ENCODE results near the gene C16orf90.

Gene C16orf90

DNA sequence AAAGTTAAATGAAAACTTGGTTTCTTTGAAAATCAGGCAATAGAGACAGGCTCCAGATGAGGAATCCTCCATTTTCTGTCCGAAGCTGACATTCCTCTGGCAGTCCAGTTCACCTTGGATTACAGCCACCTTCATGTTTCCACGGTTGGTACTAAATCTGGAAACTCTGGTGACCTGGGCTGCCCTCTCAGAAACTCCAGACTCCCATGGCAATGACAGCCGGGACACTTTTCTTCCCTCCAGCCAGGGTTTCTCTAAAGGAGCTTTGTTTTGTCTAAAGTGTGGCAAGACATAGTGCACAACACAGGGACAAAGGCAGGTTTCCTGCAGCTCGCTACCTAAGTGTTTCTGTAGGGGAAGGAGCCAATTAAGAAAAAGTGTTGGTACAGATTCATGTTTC is 41.6 kb upstream of the C16orf90 start:
- H3K4me1 ChIP-seq (ENCODE audit: low read length): no peaks in the 10 kb centered on the region
- no peaks in the 10 kb centered on the region for H3K9me2 ChIP-seq (replicated peaks; ENCODE audit: insufficient read depth, low read length)
- H3K9me3 ChIP-seq (replicated peaks; ENCODE audit: insufficient read depth, low read length): no peaks in the 10 kb centered on the region
- no peak overlapping the region for H3K4me3 ChIP-seq (ENCODE audit: low read length)
- H4K20me1 ChIP-seq (ENCODE audit: insufficient read depth, low read length): no peaks in the 10 kb centered on the region
- H3K4me2 ChIP-seq (ENCODE audit: low read depth, low read length): no peak overlapping the region
- no peak overlapping the region for H3K9ac ChIP-seq (ENCODE audit: low read length)
- no peak for DNase-seq
- H3F3A ChIP-seq (ENCODE audit: insufficient read depth, low read length): no peaks in the 10 kb centered on the region
- H3K36me3 ChIP-seq (replicated peaks; ENCODE audit: insufficient read depth, low read length): no peaks in the 10 kb centered on the region
- no peak for TF ChIP-seq EZH2 (optimal IDR thresholded peaks at IDR 0.05; ENCODE audit: low read depth, low read length)
- TF ChIP-seq, protein P1, sequence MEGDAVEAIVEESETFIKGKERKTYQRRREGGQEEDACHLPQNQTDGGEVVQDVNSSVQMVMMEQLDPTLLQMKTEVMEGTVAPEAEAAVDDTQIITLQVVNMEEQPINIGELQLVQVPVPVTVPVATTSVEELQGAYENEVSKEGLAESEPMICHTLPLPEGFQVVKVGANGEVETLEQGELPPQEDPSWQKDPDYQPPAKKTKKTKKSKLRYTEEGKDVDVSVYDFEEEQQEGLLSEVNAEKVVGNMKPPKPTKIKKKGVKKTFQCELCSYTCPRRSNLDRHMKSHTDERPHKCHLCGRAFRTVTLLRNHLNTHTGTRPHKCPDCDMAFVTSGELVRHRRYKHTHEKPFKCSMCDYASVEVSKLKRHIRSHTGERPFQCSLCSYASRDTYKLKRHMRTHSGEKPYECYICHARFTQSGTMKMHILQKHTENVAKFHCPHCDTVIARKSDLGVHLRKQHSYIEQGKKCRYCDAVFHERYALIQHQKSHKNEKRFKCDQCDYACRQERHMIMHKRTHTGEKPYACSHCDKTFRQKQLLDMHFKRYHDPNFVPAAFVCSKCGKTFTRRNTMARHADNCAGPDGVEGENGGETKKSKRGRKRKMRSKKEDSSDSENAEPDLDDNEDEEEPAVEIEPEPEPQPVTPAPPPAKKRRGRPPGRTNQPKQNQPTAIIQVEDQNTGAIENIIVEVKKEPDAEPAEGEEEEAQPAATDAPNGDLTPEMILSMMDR (IDR thresholded peaks at IDR 0.05; ENCODE audit: low read length): no peak
- no peak for TF ChIP-seq EZH2phosphoT487 (IDR thresholded peaks at IDR 0.05; ENCODE audit: low read length)
- no peaks in the 10 kb centered on the region for H3K79me2 ChIP-seq (ENCODE audit: low read length)
- no peaks in the 10 kb centered on the region for H3K27me3 ChIP-seq (replicated peaks; ENCODE audit: insufficient read depth, low read length)
- no peak overlapping the region for H3K27ac ChIP-seq (ENCODE audit: low read length)
- no peak overlapping the region for H2AFZ ChIP-seq (ENCODE audit: low read length)

DNA sequence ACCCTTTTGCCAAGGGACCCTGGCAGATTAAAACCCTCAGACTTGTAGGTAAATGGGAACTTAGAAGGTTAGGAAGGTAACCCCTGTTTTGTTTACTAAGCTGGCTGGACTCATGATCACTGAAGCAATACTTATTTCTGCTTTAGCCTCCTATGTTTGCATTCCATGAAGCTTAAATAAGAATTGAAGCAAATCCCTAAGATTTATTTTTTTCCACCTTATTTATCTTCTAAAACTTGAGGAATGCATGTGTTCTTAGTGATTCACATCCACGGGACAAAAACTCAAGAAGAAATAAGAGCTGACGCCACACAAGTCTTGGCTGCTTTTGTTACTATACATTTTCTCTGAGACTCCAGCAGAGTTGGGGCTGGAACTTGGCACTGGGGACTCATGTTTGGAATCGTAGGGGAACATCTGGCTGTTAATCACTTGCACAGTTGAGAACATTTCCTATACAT is 41.0 kb upstream of the C16orf90 start:
- no peak overlapping the region for H3K27ac ChIP-seq (ENCODE audit: low read length)
- H3K36me3 ChIP-seq (replicated peaks; ENCODE audit: insufficient read depth, low read length): no peaks in the 10 kb centered on the region
- no peak overlapping the region for H2AFZ ChIP-seq (ENCODE audit: low read length)
- H3K9ac ChIP-seq (ENCODE audit: low read length): no peak overlapping the region
- H3K27me3 ChIP-seq (replicated peaks; ENCODE audit: insufficient read depth, low read length): no peaks in the 10 kb centered on the region
- no peaks in the 10 kb centered on the region for H4K20me1 ChIP-seq (ENCODE audit: insufficient read depth, low read length)
- H3F3A ChIP-seq (ENCODE audit: insufficient read depth, low read length): no peaks in the 10 kb centered on the region
- H3K4me3 ChIP-seq (ENCODE audit: low read length): no peak overlapping the region
- H3K9me2 ChIP-seq (replicated peaks; ENCODE audit: insufficient read depth, low read length): no peaks in the 10 kb centered on the region
- no peaks in the 10 kb centered on the region for H3K9me3 ChIP-seq (replicated peaks; ENCODE audit: insufficient read depth, low read length)
- no peaks in the 10 kb centered on the region for H3K79me2 ChIP-seq (ENCODE audit: low read length)
- DNase-seq: no peak
- no peak overlapping the region for H3K4me2 ChIP-seq (ENCODE audit: low read depth, low read length)
- H3K4me1 ChIP-seq (ENCODE audit: low read length): no peaks in the 10 kb centered on the region
- TF ChIP-seq, protein P1 (IDR thresholded peaks at IDR 0.05; ENCODE audit: low read length): no peak
- TF ChIP-seq EZH2phosphoT487 (IDR thresholded peaks at IDR 0.05; ENCODE audit: low read length) (no peak), EZH2 (optimal IDR thresholded peaks at IDR 0.05; ENCODE audit: low read depth, low read length) (no peak)

DNA sequence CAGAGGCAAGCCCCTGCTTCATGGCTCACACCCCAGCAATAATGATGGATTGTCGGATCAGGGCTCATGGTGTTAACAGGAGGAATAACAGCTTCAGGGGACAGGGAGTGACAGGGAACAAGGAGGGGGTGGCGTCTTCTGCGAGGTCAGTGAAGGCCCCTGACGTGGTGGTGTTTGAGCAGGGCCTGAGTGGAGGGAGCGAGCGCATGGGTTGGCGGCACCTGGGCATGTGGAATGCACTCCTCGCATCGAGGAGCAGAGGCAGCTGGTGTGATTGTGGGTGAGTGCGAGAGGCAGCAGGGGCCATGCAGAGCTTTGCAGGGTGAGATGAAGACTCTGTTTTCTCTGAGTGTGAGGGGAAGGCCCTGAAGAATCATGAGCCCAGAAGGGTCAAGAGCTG is 38.8 kb upstream of the C16orf90 start:
- H3K4me3 ChIP-seq (ENCODE audit: low read length): no peak overlapping the region
- H3K9me3 ChIP-seq (replicated peaks; ENCODE audit: insufficient read depth, low read length): no peaks in the 10 kb centered on the region
- H3K36me3 ChIP-seq (replicated peaks; ENCODE audit: insufficient read depth, low read length): no peaks in the 10 kb centered on the region
- H3F3A ChIP-seq (ENCODE audit: insufficient read depth, low read length): no peaks in the 10 kb centered on the region
- H3K9me2 ChIP-seq (replicated peaks; ENCODE audit: insufficient read depth, low read length): no peaks in the 10 kb centered on the region
- no peak overlapping the region for H3K4me2 ChIP-seq (ENCODE audit: low read depth, low read length)
- no peaks in the 10 kb centered on the region for H3K79me2 ChIP-seq (ENCODE audit: low read length)
- H3K27ac ChIP-seq (ENCODE audit: low read length): no peak overlapping the region
- H2AFZ ChIP-seq (ENCODE audit: low read length): no peak overlapping the region
- no peaks in the 10 kb centered on the region for H3K4me1 ChIP-seq (ENCODE audit: low read length)
- no peak for DNase-seq
- H3K9ac ChIP-seq (ENCODE audit: low read length): no peak overlapping the region
- H3K27me3 ChIP-seq (replicated peaks; ENCODE audit: insufficient read depth, low read length): no peaks in the 10 kb centered on the region
- TF ChIP-seq, protein P1 (IDR thresholded peaks at IDR 0.05; ENCODE audit: low read length): no peak
- TF ChIP-seq EZH2phosphoT487 (IDR thresholded peaks at IDR 0.05; ENCODE audit: low read length): no peak
- TF ChIP-seq EZH2 (optimal IDR thresholded peaks at IDR 0.05; ENCODE audit: low read depth, low read length): no peak
- H4K20me1 ChIP-seq (ENCODE audit: insufficient read depth, low read length): no peaks in the 10 kb centered on the region

Measured in MM.1S (cell line).